Upper lobe of right lung (tissue), 1 donor: ENCODE data around the gene TM7SF3. TPM values are rescaled to one million over a fixed set of nuclear protein-coding genes. Genes with fewer than 3 reads are reported as not detected.

Experiments
- ATAC-seq: fragments of 200-7000 bp; cut with Tn5 transposase; one replicate; pipeline ENCODE4 v1.9.1; 2020; ENCODE audit warnings: mild to moderate bottlenecking, moderate library complexity
- DNase-seq: peaks from one replicate; pipeline ENCODE4 v3.0.0-alpha.2; 2020
- H3K27ac ChIP-seq: fragments of 200-600 bp; one replicate; pipeline ENCODE4 v1.8.0; 2022
- H3K27me3 ChIP-seq: fragments of 200-600 bp; one replicate; pipeline ENCODE4 v1.8.0; 2022; ENCODE audit warnings: mild to moderate bottlenecking
- H3K36me3 ChIP-seq: fragments of 200-600 bp; one replicate; pipeline ENCODE4 v1.8.0; 2022
- H3K4me1 ChIP-seq: fragments of 200-600 bp; one replicate; pipeline ENCODE4 v1.8.0; 2022
- H3K4me3 ChIP-seq: fragments of 200-600 bp; one replicate; pipeline ENCODE4 v1.8.0; 2022; ENCODE audit warnings: mild to moderate bottlenecking
- H3K9me3 ChIP-seq: fragments of 200-600 bp; one replicate; pipeline ENCODE4 v1.8.0; 2022
- CTCF ChIP-seq: fragments of 200-600 bp; IDR thresholded peaks from one replicate; pipeline ENCODE4 v1.8.0; 2022; ENCODE audit warnings: antibody characterized with exemption
- intact Hi-C: fragments of 100-400 bp; cut with DNase I; formaldehyde crosslinking; loops from one replicate; pipeline ENCODE4 v1.11.0; 2022
- total RNA-seq: library from RNA; stranded (reverse); fragmentation: NEBNext Ultra II Directional; extraction: Animal tissue kit (Norgen Biotek cat#: 25700); gene quantifications from one replicate; pipeline ENCODE4 v1.2.1, GENCODE V29; 2021
- donor health status: DM: no; HTN: yes; CAD: no; lungs with severe emphysema.

TM7SF3 gene
- total RNA-seq, 1 donor from 2014 or later, result 68.9 TPM

- no peak for ATAC-seq
- H3K4me3 ChIP-seq, result no peak overlapping the region
These were observed 13.2 kb downstream of the TM7SF3 start for GRCh38 chr12:27000961-27001360.

DNA sequence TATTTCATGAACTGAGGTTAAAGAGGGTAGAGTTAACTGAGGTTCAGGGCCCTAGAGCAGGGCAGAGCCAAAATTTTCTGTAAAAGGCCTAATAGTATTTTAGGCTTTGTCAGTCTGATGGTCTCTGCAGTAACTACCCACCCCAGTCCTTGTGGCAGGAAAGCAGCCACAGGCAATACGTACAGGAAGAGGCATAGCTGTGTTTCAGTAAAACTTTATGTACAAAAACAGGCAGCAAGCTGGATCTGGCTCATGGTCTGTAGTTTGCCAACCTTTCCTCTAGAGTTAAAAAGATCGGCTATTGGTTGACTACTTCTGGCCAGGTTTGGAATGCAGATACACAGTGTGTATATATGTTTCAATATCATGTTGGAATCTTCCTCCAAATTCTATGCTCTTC is 17.2 kb downstream of the TM7SF3 start:
- Histone ChIP-seq H3K9me3 (no peaks in the 10 kb centered on the region), H3K36me3 (peaks cover 62% of the 10 kb centered on the region), H3K4me1 (peaks cover 9% of the 10 kb centered on the region), H3K27me3 (no peaks in the 10 kb centered on the region), H3K27ac (no peak overlapping the region), H3K4me3 (no peak overlapping the region)
- no peak for TF ChIP-seq CTCF
- intact Hi-C loops, result no loop called here
- DNase-seq (no peak), ATAC-seq (no peak)

More at GRCh38 chr12:27000961-27001360, 13.2 kb downstream of the TM7SF3 start:
- intact Hi-C loops, result no loop called here
- Histone ChIP-seq H3K9me3 (no peaks in the 10 kb centered on the region), H3K27me3 (no peaks in the 10 kb centered on the region), H3K36me3 (peaks cover 27% of the 10 kb centered on the region), H3K4me1 (peaks cover 13% of the 10 kb centered on the region), H3K27ac (no peak overlapping the region)
- TF ChIP-seq CTCF, result no peak
- no peak for DNase-seq

GRCh38 chr12:26995706-26996105 is 18.5 kb downstream of the TM7SF3 start:
- no peaks in the 10 kb centered on the region for H3K27me3 ChIP-seq
- H3K27ac ChIP-seq, result no peak overlapping the region
- no peak overlapping the region for H3K4me3 ChIP-seq
- H3K4me1 ChIP-seq, result no peaks in the 10 kb centered on the region
- intact Hi-C loops, result no loop called here
- H3K9me3 ChIP-seq, result no peaks in the 10 kb centered on the region
- no peak for TF ChIP-seq CTCF
- DNase-seq, result no peak
- no peak for ATAC-seq
- H3K36me3 ChIP-seq, result peaks cover 63% of the 10 kb centered on the region

DNA sequence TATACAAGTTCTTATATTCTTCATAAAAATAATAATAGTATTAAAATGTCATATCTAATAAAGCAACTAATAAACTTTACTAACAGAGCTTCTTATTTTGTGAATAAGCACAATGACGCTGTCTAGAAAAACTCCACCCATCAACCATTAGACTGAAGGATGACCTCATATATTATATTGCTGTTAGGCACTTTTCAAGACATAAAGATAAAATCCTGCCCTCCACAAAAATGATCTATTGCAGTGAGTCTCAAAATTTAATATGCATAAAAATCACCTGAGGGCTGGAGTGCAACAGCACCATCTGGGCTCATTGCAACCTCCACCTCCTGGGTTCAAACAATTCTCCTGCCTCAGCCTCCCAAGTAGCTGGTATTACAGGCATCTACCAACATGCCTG is 20.1 kb downstream of the TM7SF3 start:
- H3K9me3 ChIP-seq, result no peaks in the 10 kb centered on the region
- peaks cover 76% of the 10 kb centered on the region for H3K36me3 ChIP-seq
- H3K27ac ChIP-seq, result no peak overlapping the region
- DNase-seq, result no peak
- intact Hi-C loops, result no loop called here
- H3K4me3 ChIP-seq, result no peak overlapping the region
- no peak for TF ChIP-seq CTCF
- H3K4me1 ChIP-seq, result no peaks in the 10 kb centered on the region
- ATAC-seq, result no peak
- no peaks in the 10 kb centered on the region for H3K27me3 ChIP-seq

DNA sequence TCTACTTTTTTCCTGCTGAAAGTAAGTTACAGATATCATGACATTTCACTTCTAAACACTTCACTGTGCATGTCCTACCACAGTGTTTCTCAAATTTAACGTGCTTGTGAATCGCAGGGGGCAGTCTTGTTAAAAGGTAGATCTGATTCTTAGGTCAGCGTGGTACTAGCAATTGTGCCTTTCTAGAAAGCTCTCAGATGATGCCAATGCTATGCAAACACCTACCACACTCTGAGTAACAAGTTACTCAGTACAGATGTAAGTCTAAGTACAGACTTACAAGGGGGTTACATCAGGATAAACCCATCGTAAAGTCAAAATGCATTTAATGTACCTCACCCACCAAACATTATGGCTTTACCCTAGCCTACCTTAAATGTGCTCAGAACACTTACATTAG is 22.4 kb downstream of the TM7SF3 start:
- H3K36me3 ChIP-seq, result peaks cover 67% of the 10 kb centered on the region
- H3K9me3 ChIP-seq, result no peaks in the 10 kb centered on the region
- H3K4me1 ChIP-seq, result peaks cover 6% of the 10 kb centered on the region
- DNase-seq, result no peak
- no peaks in the 10 kb centered on the region for H3K27me3 ChIP-seq
- TF ChIP-seq CTCF, result no peak
- intact Hi-C loops, result no loop called here
- no peak overlapping the region for H3K4me3 ChIP-seq
- ATAC-seq, result no peak
- no peak overlapping the region for H3K27ac ChIP-seq

GRCh38 chr12:26989873-26990272 is 24.3 kb downstream of the TM7SF3 start:
- ATAC-seq (no peak), DNase-seq (no peak)
- Histone ChIP-seq H3K27ac (no peak overlapping the region), H3K4me3 (no peak overlapping the region), H3K27me3 (no peaks in the 10 kb centered on the region), H3K36me3 (peaks cover 52% of the 10 kb centered on the region), H3K4me1 (peaks cover 6% of the 10 kb centered on the region), H3K9me3 (no peaks in the 10 kb centered on the region)
- TF ChIP-seq CTCF, result no peak
- intact Hi-C loops, result no loop called here
